Omental fat pad (tissue), 4 donors: ENCODE measurements around the gene ALB. TPM values are rescaled to one million over a fixed set of nuclear protein-coding genes. Genes with fewer than 3 reads are reported as not detected.

Experiments
- ATAC-seq: fragments of 150-250 bp; one replicate; pipeline ENCODE4 v1.9.1; 2016; ENCODE audit warnings: mild to moderate bottlenecking, moderate library complexity; ENCODE audit not compliant: low FRiP score
- DNase-seq: peaks from one replicate; pipeline ENCODE4 v3.0.0-alpha.2; 2019; ENCODE audit warnings: low spot score
- CTCF ChIP-seq, 3 donors: fragments of 450-650 bp; IDR thresholded peaks; one replicate each; pipeline ENCODE4 v1.5.1; 2016 to 2017; ENCODE audit warnings: antibody characterized with exemption in 3 of 3, mild to moderate bottlenecking in 3 of 3, moderate library complexity in 2 of 3
- total RNA-seq, 4 donors: library from RNA; depleted of rRNA; stranded (reverse); fragments of >200 nt; gene quantifications; one replicate each; pipeline ENCODE4 v1.1.0, GENCODE V29; 2016

Gene ALB
- total RNA-seq, 4 donors from 2014 or later, result 1.2 TPM; not detected in 3

GRCh38 chr4:73396993-73397972 lies 6.8 kb upstream of the ALB start:
- ATAC-seq (no peak), DNase-seq (no peak)
- TF ChIP-seq CTCF (IDR thresholded peaks at IDR 0.05), result no peak

DNA sequence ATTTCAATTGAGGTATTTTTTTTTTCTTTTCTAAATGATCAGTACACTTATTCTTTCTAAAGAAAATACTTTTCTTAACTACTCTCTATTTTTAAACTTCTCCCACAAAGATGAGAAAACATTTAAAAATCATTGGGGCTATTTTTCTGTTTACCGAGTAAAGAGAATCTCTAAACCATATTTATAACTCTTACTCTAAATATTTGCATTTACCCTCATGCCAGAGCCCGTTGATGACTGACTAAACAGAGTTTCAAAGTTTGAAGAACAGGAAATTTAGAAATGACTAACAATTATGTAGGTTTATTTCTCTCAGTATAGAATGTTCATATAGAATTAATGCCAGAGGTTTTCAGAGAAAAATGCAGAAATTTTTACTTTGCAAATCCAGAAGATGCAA lies 2.7 kb upstream of the ALB start:
- DNase-seq, result no peak
- no peak for ATAC-seq
- TF ChIP-seq CTCF (IDR thresholded peaks at IDR 0.05), result no peak

DNA sequence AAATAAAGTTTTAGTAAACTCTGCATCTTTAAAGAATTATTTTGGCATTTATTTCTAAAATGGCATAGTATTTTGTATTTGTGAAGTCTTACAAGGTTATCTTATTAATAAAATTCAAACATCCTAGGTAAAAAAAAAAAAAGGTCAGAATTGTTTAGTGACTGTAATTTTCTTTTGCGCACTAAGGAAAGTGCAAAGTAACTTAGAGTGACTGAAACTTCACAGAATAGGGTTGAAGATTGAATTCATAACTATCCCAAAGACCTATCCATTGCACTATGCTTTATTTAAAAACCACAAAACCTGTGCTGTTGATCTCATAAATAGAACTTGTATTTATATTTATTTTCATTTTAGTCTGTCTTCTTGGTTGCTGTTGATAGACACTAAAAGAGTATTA lies 370 bp downstream of the ALB start:
- no peak for ATAC-seq
- TF ChIP-seq CTCF (IDR thresholded peaks at IDR 0.05), result no peak

GRCh38 chr4:73405138-73405537 lies 1.1 kb downstream of the ALB start:
- no peak for TF ChIP-seq CTCF (IDR thresholded peaks at IDR 0.05)
- no peak for DNase-seq
- ATAC-seq, result no peak

More for the DNA sequence above, 370 bp downstream of the ALB start:
- DNase-seq, result no peak

GRCh38 chr4:73406548-73406875 lies 2.4 kb downstream of the ALB start:
- ATAC-seq (no peak), DNase-seq (no peak)
- TF ChIP-seq CTCF (IDR thresholded peaks at IDR 0.05), result no peak

DNA sequence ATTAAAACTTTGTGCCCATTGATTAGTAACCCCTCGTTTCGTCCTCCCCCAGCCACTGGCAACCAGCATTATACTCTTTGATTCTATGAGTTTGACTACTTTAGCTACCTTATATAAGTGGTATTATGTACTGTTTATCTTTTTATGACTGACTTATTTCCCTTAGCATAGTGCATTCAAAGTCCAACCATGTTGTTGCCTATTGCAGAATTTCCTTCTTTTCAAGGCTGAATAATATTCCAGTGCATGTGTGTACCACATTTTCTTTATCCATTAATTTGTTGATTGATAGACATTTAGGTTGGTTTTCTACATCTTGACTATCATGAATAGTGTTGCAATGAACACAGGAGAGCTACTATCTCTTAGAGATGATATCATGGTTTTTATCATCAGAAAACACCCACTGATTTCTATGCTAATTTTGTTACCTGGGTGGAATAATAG lies 3.2 kb downstream of the ALB start:
- ATAC-seq, result no peak
- no peak for DNase-seq
- no peak for TF ChIP-seq CTCF (IDR thresholded peaks at IDR 0.05)
